Naive thymus-derived CD8-positive, alpha-beta T cell (primary cell): ENCODE results near the gene STARD4. TPM values are rescaled to one million over a fixed set of nuclear protein-coding genes. Genes with fewer than 3 reads are reported as not detected.

ENCODE experiments used
- ATAC-seq, 2 donors: fragments of 150-1000 bp; cut with Tn5 transposase in 1 of 2; sonication (Bioruptor Pico), chemical (Tn5 transposase) in 1 of 2; 1 replicate in 1 of 2; 2 replicates in 1 of 2; pipeline ENCODE4 v1.10.0; 2021; ENCODE audit warnings: mild to moderate bottlenecking in 2 of 2, moderate library complexity in 2 of 2
- POLR2A ChIA-PET: fragments of 350-600 bp; sonication (Branson Sonifier 250); formaldehyde crosslinking; loops from one replicate; lab custom pipeline; 2021; ENCODE audit warnings: antibody characterized with exemption; lab: Charles Lee
- DNase-seq, 10 donors: peaks; one replicate each; pipeline versions ENCODE4 v3.0.0 to v3.0.0-alpha.2; 2020 to 2022
- H3K27ac Mint-ChIP-seq, 10 donors: one replicate each; pipeline ENCODE4 v1.8.0; 2020 to 2022; ENCODE audit warnings: mild to moderate bottlenecking in 10 of 10, mixed read lengths in 10 of 10, moderate library complexity in 4 of 10, inconsistent platforms in 1 of 10
- H3K27me3 Mint-ChIP-seq, 5 donors: one replicate each; pipeline ENCODE4 v1.8.0; 2021 to 2022; ENCODE audit warnings: mixed read lengths in 5 of 5
- H3K36me3 Mint-ChIP-seq, 3 donors: one replicate each; pipeline ENCODE4 v1.8.0; 2020 to 2022; ENCODE audit warnings: mixed read lengths in 3 of 3, mild to moderate bottlenecking in 2 of 3, inconsistent platforms in 1 of 3
- H3K4me1 Mint-ChIP-seq, 4 donors: one replicate each; pipeline ENCODE4 v1.8.0; 2021 to 2022; ENCODE audit warnings: mixed read lengths in 4 of 4
- H3K4me3 Mint-ChIP-seq, 10 donors: one replicate each; pipeline ENCODE4 v1.8.0; 2020 to 2022; ENCODE audit warnings: mild to moderate bottlenecking in 10 of 10, mixed read lengths in 10 of 10, moderate library complexity in 6 of 10, inconsistent platforms in 1 of 10
- H3K9me3 Mint-ChIP-seq, 9 donors: one replicate each; pipeline ENCODE4 v1.8.0; 2020 to 2022; ENCODE audit warnings: mixed read lengths in 9 of 9, mild to moderate bottlenecking in 3 of 9, inconsistent platforms in 1 of 9, moderate library complexity in 1 of 9
- polyA plus RNA-seq, 3 donors: library from polyadenylated mRNA; unstranded; fragments of 300-500 nt; fragmentation: Illumina TruSeq; gene quantifications; one replicate each; pipeline ENCODE4 v1.2.3, GENCODE V29; 2021
- total RNA-seq, 8 experiments: library from RNA in 2 of 8; stranded (reverse) in 2 of 8; gene quantifications; one replicate each; pipeline ENCODE4 v1.2.3 and lab custom pipeline; 2021 to 2026

The STARD4 gene
- total and polyA plus RNA-seq, 5 experiments from 2014 or later = 4.6 to 11.9 (median 6.1) TPM

DNA sequence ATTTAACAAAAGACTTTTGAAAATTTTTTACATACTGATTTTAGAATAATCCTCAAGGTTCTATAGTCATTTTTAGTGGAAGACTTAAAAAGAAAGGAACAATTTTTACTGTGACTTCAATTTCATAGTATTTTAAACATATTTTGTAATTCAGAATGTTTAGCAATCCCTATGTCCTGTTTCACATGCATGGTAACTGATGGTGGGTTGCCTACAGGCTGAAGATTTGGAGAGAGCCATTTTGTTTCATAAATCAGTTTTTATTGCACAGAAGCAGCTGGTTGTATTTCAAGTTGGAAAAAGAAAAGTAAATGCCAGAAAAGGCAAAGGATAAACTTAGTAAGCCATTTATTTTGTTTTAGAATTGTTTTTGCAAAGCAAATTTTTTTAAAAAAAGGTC is 24.0 kb downstream of the STARD4 start:
- Mint-ChIP-seq H3K36me3 (peaks cover 4 to 50% (median 32%) of the 10 kb centered on the region in 3 donors), H3K27ac (peak overlapping the region in 1 of 10 donors; percentile 12), H3K9me3 (no peaks in the 10 kb centered on the region), H3K27me3 (no peaks in the 10 kb centered on the region), H3K4me1 (peaks cover 0 to 4% (median 0%) of the 10 kb centered on the region in 4 donors), H3K4me3 (no peak overlapping the region)
- POLR2A ChIA-PET = no interaction called here
- DNase-seq = no peak
- no peak for ATAC-seq

DNA sequence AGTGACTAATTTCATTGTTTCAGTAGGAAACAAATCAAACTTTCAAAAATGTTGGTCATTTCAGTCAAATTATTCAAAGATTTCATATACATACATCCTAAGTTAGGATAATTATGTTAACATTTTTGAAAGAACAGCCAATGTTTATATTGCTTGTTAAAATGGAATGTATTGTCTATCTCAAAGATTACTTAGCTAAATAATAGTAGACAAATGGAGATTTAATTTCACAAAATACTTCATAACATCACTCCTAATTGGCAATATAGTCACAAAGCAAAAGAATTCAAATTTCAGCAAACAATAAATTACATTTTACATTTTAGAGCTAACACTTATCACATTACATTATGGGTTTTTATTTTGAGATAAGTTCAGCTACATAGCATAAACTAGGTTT is 25.4 kb downstream of the STARD4 start:
- H3K27me3 Mint-ChIP-seq = no peaks in the 10 kb centered on the region
- ATAC-seq (no peak), DNase-seq (no peak)
- H3K4me1 Mint-ChIP-seq = peaks cover 0 to 1% (median 0%) of the 10 kb centered on the region in 4 donors
- H3K9me3 Mint-ChIP-seq = no peaks in the 10 kb centered on the region
- H3K4me3 Mint-ChIP-seq = no peak overlapping the region
- peaks cover 8 to 55% (median 42%) of the 10 kb centered on the region in 3 donors for H3K36me3 Mint-ChIP-seq
- POLR2A ChIA-PET = no interaction called here
- peak overlapping the region in 1 of 10 donors; percentile 22 for H3K27ac Mint-ChIP-seq

DNA sequence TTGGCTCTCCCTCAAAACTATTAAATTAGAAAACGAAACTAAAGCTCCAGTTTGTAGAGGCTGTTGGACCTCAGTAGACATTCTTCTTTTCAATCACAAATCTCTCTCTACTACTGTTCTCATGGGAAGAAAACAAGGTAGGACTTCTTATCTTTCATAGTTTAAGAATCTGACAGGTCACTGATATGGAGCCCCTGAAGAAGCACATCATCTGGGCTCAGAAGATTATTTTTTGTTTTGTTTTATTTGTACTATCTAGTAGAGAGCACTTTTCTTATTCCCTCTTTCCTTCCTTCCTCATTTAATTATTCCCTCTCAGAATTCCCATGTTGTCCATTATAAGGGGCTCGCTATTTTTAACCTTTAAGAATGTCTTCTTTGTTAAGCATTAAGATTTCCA is 26.3 kb downstream of the STARD4 start:
- Mint-ChIP-seq H3K27ac (peak overlapping the region in 5 of 10 donors; percentile 2 to 58 (median 22)), H3K36me3 (peaks cover 8 to 61% (median 49%) of the 10 kb centered on the region in 3 donors), H3K4me3 (no peak overlapping the region), H3K4me1 (peaks cover 0 to 1% (median 0%) of the 10 kb centered on the region in 4 donors), H3K9me3 (no peaks in the 10 kb centered on the region), H3K27me3 (no peaks in the 10 kb centered on the region)
- POLR2A ChIA-PET = no interaction called here
- ATAC-seq = no peak
- DNase-seq = no peak

GRCh38 chr5:111480346-111480745 is 32.0 kb downstream of the STARD4 start:
- H3K27me3 Mint-ChIP-seq = no peaks in the 10 kb centered on the region
- H3K4me3 Mint-ChIP-seq = no peak overlapping the region
- POLR2A ChIA-PET = no interaction called here
- peaks cover 4 to 88% (median 34%) of the 10 kb centered on the region in 3 donors for H3K36me3 Mint-ChIP-seq
- peaks cover 0 to 6% (median 0%) of the 10 kb centered on the region in 4 donors for H3K4me1 Mint-ChIP-seq
- H3K9me3 Mint-ChIP-seq = no peaks in the 10 kb centered on the region
- ATAC-seq = no peak
- no peak for DNase-seq
- peak overlapping the region in 4 of 10 donors; percentile 4 to 80 (median 76) for H3K27ac Mint-ChIP-seq

DNA sequence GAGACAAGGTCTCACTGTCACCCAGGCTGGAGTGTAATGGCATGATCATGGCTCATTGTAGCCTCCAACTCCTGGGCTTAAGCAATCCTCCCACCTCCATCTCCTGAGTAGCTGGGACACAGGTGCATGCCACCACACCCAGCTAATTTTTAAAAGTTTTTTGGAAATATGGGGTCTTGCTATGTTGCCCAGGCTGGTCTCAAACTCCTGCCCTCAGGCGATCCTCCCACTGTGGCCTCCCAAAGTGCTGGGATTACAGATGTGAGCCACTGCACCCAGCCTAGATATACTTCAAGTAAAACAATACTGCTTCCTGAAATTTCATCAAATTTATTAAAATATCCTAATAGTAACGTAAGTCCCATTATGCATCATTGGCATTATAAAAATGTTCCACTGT is 33.4 kb downstream of the STARD4 start:
- H3K27me3 Mint-ChIP-seq = no peaks in the 10 kb centered on the region
- H3K36me3 Mint-ChIP-seq = peaks cover 4 to 87% (median 28%) of the 10 kb centered on the region in 3 donors
- H3K9me3 Mint-ChIP-seq = no peaks in the 10 kb centered on the region
- H3K4me1 Mint-ChIP-seq = peaks cover 0 to 6% (median under 1%) of the 10 kb centered on the region in 4 donors
- no peak for ATAC-seq
- peak overlapping the region in 1 of 10 donors; percentile 6 for H3K27ac Mint-ChIP-seq
- no peak for DNase-seq
- POLR2A ChIA-PET = no interaction called here
- no peak overlapping the region for H3K4me3 Mint-ChIP-seq

DNA sequence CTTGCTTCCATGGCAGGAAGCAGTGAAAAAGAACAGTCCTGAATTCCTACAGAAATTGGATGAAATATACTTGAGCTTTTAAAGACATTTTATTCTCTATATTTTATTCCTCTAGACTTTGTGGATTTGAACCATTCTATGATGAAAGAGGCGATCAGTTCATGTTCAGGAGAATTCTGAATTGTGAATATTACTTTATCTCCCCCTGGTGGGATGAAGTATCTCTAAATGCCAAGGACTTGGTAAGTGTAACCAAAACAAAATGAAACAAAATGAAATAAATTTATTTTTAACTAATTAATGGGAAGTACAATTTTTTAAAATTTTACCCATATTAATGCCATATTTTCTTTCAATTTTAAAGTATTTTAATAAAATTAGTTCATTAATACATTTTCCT is 34.1 kb downstream of the STARD4 start:
- POLR2A ChIA-PET = no interaction called here
- H3K4me3 Mint-ChIP-seq = no peak overlapping the region
- peaks cover 4 to 87% (median 22%) of the 10 kb centered on the region in 3 donors for H3K36me3 Mint-ChIP-seq
- no peak for ATAC-seq
- no peaks in the 10 kb centered on the region for H3K27me3 Mint-ChIP-seq
- no peak overlapping the region for H3K27ac Mint-ChIP-seq
- no peak for DNase-seq
- H3K4me1 Mint-ChIP-seq = peaks cover 0 to 5% (median under 1%) of the 10 kb centered on the region in 4 donors
- H3K9me3 Mint-ChIP-seq = no peaks in the 10 kb centered on the region

GRCh38 chr5:111472579-111472978 is 39.8 kb downstream of the STARD4 start:
- Mint-ChIP-seq H3K27ac (peak overlapping the region in 9 of 10 donors; percentile 29 to 95 (median 65)), H3K4me3 (no peak overlapping the region), H3K36me3 (peaks cover 8 to 69% (median 11%) of the 10 kb centered on the region in 3 donors), H3K27me3 (no peaks in the 10 kb centered on the region), H3K4me1 (peaks cover 0 to 12% (median 3%) of the 10 kb centered on the region in 4 donors), H3K9me3 (peaks cover 0 to 2% (median 0%) of the 10 kb centered on the region in 9 donors)
- POLR2A ChIA-PET = no interaction called here
- DNase-seq (no peak), ATAC-seq (peak in 1 of 2 donors; percentile 17)

DNA sequence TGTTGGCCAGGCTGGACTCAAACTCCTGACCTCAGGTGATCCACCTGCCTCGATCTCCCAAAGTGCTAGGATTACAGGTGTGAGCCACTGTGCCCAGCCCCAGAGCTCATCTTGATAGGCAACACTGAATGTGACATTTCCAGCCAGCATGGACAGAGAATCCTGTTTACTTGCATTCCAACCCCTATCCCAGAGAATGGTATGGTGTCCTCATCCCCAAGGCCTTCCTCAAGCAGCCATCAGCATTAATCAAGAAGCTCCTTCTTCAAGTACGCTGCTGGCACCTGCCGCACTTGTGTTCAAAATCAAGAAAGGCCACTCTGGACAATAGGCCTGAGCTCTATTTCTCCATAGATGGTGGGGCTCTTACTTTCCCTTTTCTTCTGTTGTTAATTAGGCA is 40.2 kb downstream of the STARD4 start:
- H3K4me1 Mint-ChIP-seq = peaks cover 0 to 12% (median 3%) of the 10 kb centered on the region in 4 donors
- H3K9me3 Mint-ChIP-seq = peaks cover 0 to 2% (median 0%) of the 10 kb centered on the region in 9 donors
- POLR2A ChIA-PET = no interaction called here
- peak overlapping the region in 8 of 10 donors; percentile 5 to 83 (median 42) for H3K27ac Mint-ChIP-seq
- ATAC-seq (no peak), DNase-seq (no peak)
- no peak overlapping the region for H3K4me3 Mint-ChIP-seq
- H3K27me3 Mint-ChIP-seq = no peaks in the 10 kb centered on the region
- H3K36me3 Mint-ChIP-seq = peaks cover 8 to 66% (median 11%) of the 10 kb centered on the region in 3 donors

DNA sequence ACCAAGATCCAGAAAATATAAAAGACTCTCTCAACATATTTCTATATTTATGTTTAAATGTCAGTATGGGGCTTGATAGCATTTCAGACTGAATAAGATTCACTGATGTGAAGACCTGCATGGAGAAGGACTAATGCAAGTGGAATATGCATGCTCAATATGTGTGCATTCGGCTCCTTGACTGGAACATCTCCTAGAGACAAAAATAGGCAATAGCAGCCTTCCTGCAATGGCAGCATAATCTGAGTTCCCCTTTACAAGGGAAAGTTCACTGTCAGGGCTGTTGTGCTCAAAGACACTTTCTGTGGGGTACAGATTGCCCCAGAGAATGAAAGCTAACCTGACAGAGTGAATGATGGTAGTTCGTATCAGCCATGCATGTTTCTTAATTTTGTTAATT is 42.4 kb downstream of the STARD4 start:
- peaks cover 7 to 17% (median 12%) of the 10 kb centered on the region in 4 donors for H3K4me1 Mint-ChIP-seq
- peaks cover 0 to 13% (median 0%) of the 10 kb centered on the region in 9 donors for H3K9me3 Mint-ChIP-seq
- no peaks in the 10 kb centered on the region for H3K27me3 Mint-ChIP-seq
- peak overlapping the region in 4 of 10 donors; percentile 11 to 53 (median 36) for H3K27ac Mint-ChIP-seq
- ATAC-seq (peak in 1 of 2 donors; percentile 17), DNase-seq (no peak)
- H3K36me3 Mint-ChIP-seq = peaks cover 14 to 52% (median 16%) of the 10 kb centered on the region in 3 donors
- no peak overlapping the region for H3K4me3 Mint-ChIP-seq
- POLR2A ChIA-PET = no interaction called here

- peaks cover 7 to 16% (median 12%) of the 10 kb centered on the region in 4 donors for H3K4me1 Mint-ChIP-seq
- H3K4me3 Mint-ChIP-seq = peak overlapping the region in 1 of 10 donors; percentile 2
These were observed 42.9 kb downstream of the STARD4 start for GRCh38 chr5:111469293-111469896.

DNA sequence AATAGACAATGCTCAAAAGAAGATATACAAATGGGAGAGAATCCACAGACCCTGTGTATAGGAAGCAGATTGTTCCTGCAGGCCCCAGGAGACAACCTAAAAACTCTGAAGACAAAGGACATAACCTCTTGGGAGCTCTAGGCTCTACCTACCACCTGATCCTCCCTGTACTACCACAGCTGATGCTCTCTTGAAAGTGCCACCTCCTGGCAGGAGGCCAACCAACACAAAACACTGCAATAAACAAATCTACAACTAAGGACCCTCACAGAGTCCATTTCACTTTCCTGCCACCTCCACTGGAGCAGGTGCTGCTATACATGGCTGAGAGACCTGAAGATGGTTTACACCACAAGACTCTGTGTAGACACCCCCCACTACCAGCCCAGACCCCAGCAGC is 49.0 kb downstream of the STARD4 start:
- no peak overlapping the region for H3K4me3 Mint-ChIP-seq
- no peaks in the 10 kb centered on the region for H3K27me3 Mint-ChIP-seq
- ATAC-seq = no peak
- peaks cover 10 to 53% (median 34%) of the 10 kb centered on the region in 3 donors for H3K36me3 Mint-ChIP-seq
- H3K9me3 Mint-ChIP-seq = peaks cover 0 to 15% (median 0%) of the 10 kb centered on the region in 9 donors
- peak overlapping the region in 4 of 10 donors; percentile 35 to 59 (median 53) for H3K27ac Mint-ChIP-seq
- peaks cover 6 to 27% (median 26%) of the 10 kb centered on the region in 4 donors for H3K4me1 Mint-ChIP-seq
- POLR2A ChIA-PET = no interaction called here
- DNase-seq = no peak

More at GRCh38 chr5:111469293-111469896, 42.9 kb downstream of the STARD4 start:
- DNase-seq (no peak), ATAC-seq (no peak)
- H3K27me3 Mint-ChIP-seq = no peaks in the 10 kb centered on the region
- POLR2A ChIA-PET = no interaction called here
- peaks cover 18 to 47% (median 18%) of the 10 kb centered on the region in 3 donors for H3K36me3 Mint-ChIP-seq
- H3K9me3 Mint-ChIP-seq = peaks cover 0 to 15% (median 0%) of the 10 kb centered on the region in 9 donors
- H3K27ac Mint-ChIP-seq = peak overlapping the region in 9 of 10 donors; percentile 1 to 56 (median 34)

GRCh38 chr5:111461934-111462333 is 50.4 kb downstream of the STARD4 start:
- Mint-ChIP-seq H3K9me3 (peaks cover 0 to 15% (median 0%) of the 10 kb centered on the region in 9 donors), H3K4me1 (peaks cover 6 to 30% (median 26%) of the 10 kb centered on the region in 4 donors), H3K4me3 (no peak overlapping the region), H3K36me3 (peaks cover 10 to 61% (median 34%) of the 10 kb centered on the region in 3 donors), H3K27ac (peak overlapping the region in 7 of 10 donors; percentile 3 to 69 (median 22)), H3K27me3 (no peaks in the 10 kb centered on the region)
- DNase-seq (no peak), ATAC-seq (no peak)
- POLR2A ChIA-PET = no interaction called here

DNA sequence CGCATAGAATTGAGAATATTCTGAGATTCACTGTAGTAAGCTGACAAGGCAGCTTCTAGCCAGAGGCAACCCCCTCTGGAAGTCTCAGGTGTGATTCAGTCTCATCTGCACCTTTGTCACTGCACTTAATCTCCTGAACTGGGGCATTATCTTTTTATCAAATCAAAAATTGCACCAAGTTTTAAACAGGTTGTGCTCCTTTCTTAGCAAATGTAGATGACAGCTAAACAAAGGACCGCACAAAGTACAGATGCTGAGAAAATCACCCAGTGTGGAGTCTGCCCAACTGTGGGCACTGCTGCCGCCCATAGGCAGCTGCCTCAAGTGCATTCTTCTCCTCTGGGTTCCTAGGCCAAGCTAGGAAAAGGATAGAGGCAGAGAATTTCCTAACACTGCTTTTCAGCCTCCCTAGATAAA is 51.1 kb downstream of the STARD4 start:
- Mint-ChIP-seq H3K9me3 (peaks cover 0 to 14% (median 0%) of the 10 kb centered on the region in 9 donors), H3K27me3 (no peaks in the 10 kb centered on the region), H3K27ac (peak overlapping the region in 4 of 10 donors; percentile 8 to 27 (median 14)), H3K4me1 (peaks cover 6 to 27% (median 24%) of the 10 kb centered on the region in 4 donors), H3K4me3 (no peak overlapping the region), H3K36me3 (peaks cover 10 to 59% (median 30%) of the 10 kb centered on the region in 3 donors)
- POLR2A ChIA-PET = no interaction called here
- DNase-seq (no peak), ATAC-seq (no peak)
